CD4-positive, alpha-beta T cell treated with Interleukin-21 for 1 hour (primary cell): ENCODE measurements around the gene NUAK2.
"Not testable (repeated sequence)": the region's sequence is repeated elsewhere in the genome, so short reads cannot be mapped to it uniquely, and the experiment has no call there.

Experiments used
- DNase-seq: peaks from one replicate; pipeline ENCODE4 v3.0.0-alpha.2; 2020

Gene NUAK2

DNA sequence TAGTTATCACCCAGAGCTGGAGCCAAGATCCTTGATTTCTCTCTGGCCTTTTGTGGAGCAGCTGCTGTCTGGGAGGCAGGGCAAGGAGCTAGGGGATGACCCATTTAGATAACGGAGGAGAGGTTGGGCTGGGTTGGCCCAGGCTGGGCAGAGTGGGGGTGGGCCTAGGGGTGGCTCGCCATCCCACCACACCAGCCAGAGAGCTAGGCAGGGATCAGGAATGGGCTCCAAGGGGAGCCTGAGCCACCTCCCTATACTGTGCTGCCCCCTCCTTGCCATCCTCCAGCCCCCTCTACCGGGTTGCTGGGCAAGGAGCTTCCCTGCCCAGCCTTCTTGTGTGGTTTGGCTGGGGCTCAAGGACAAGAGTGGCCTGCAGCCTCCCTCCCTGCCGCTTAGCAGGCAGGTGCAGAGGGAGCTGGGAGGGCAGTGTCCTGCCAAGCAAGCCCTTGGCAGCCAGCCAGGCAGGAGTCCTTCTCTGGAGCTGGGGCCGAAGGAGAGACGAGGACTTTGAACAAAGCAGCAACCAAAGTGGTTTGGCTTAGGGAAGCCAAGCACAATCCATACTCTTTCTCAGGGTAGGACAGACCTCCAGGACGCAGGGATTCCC is 4.1 kb downstream of the NUAK2 start:
- DNase-seq, result no peak

DNA sequence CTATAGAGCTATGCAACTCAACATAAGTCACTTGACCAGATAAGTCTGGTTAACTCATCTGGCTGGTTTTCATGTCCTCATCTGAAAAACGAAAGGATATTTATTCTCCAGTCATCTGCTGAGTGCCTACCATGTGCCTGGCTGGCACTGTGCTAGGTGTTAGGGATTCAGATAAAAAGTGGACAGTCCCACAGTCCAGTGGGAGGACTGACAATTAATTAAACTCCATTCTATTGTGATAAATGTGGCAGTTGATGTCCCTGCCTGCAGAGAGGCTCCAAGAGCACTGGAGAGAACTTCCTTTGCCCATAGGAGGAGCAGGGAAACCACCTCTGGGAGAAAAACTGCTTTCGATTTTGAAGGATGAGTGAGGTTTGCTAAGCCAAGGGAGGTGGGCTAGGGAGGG is 5.4 kb downstream of the NUAK2 start:
- peak; percentile 25 for DNase-seq

DNA sequence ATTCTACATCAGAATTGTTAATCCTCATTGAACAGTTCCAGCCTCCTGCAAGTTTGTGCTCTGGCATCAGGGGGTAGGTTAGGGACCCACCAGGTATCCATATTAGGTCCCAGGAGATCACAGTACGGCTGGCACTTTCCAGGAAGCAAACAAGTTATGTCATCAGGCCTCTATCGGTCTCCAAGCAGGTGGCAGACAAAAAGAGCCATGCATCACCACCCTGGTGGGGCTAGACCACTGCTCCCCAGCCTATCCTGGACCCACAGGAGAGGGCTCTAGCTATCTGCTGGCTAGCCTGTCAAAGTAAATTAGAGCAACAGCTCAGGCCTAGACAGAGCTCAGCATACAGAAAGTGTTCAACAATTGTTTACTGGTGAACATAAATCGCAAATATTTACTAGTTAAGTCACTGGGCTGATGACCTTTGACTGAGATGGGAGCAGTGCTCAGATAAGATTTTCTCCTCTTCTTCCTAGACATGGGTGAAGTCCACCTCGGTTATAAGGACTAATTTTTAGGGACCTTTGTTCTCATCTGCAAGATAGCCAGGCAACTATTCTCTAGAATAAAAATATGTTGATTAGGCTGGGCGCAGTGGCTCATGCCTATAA is 6.4 kb downstream of the NUAK2 start:
- peak; percentile 9 for DNase-seq

DNA sequence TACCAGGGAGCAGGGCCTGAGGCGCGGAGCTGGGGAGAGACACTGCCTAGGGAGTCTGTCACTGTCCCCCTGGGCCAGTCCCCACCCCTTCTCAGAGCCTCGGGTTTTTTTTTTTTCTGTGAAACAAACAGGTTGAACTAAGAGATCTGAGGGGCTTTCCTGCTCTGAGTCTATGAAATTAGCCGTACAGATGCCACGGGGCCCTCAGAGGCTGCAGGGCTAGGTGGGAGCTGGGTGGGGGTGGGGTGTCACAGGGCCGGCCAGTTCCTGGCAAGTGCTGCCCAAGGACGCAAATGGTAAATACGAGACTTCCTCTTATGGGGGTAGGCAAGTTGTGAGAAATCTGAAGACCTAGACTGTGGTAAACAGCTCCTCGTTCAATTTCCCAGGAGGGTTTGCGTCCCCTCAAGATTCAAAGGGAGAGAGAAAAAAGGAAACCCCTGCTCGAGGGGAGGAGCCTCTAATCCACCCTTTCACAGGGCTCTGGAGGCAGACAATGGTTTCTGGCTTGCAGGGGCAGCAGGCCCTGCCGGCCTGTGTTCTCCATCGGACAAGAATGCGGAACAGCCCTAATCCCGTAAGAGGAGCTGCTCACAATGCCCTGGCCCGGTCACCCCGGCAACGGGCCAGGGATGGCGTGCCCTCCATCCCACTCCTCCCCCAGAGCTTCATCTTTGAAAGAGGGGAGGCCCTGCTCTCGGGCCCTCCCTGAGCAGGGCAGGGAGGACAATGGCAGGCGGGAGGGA is 7.8 kb downstream of the NUAK2 start:
- DNase-seq, result peak; percentile 57

DNA sequence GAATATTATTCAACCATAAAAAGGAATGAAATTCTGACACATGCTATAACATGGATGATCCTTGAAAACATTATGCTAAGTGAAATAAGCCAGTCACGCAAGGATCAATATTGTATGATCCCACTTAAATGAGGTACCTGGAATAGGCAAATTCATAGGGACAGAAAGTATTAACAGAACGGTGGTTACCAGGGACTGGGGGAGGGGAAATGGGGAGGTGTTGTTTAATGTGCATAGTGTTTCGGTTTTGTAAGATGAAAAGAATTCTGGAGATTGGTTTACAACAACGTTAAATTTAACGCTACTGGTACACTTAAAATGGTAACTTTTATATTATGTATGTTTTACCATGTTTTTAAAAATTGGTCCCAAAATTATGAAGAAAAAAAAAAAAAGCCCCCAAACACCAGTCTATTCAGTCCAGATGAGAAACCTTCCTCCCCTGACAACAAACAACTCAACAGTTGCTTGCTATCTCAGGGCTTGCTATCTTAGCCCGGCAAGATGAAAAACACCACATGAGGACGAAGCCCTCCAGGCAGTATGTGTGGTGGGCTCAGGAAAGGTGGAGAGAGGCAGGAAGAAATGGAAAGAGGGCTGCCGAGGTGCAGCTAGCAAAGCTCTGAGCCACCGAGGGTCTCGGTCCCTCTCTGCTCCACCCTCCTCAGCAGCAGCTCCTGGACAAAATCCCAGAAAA is 8.5 kb downstream of the NUAK2 start:
- DNase-seq, result no peak

DNA sequence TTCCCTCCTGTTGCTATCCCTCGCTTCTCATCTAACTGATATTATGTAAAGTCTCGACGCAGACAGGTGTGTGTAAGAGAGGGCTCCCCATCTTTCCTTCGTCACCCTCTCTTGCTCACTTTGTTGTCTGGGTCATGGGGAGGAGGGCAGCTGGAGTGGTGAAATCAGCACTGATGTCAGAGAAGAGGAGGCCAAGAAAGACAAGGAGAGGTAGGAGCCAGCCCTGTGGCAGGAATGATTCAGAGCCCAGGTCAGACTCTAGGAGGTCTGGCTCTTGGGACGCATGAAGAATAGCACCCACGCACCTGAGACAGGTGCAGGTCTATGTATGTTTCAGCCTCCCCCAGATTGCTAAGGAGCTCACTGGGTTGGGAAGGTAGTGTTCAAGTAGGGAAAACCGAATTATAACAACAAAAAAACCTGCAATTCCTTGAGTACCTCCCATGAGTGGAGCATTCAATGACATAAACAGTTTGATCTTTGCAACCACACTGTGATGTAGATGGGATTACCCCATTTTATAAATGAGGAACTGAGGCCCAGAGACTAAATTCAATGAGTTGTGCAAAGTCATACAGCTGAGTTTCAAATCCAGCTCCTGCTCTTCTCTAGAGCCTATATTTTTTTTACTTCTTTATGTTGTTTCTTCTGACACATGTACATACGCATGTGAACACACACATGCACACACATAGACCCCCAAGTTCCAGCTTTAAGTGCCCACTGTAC is 10.4 kb downstream of the NUAK2 start:
- no peak for DNase-seq

DNA sequence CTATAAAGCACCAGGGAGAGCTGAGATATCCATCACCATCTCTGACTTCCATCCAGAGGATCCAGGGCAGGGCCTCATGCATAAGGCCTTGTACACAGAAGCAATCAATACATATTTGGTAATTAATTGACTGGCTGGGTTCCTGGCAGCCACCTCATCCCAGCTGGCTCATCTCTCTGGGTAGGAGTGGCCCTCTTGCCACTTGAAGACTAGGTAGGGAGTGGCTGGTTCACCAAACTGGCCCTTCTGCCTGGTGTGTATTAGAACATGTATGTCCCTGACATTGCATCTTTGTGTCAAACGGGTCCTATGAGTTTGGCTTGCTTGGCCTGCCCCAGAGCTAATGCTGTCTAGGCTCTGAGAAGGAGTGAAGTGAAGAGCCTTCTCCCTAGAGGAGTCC is 11.8 kb downstream of the NUAK2 start:
- DNase-seq, result no peak

DNA sequence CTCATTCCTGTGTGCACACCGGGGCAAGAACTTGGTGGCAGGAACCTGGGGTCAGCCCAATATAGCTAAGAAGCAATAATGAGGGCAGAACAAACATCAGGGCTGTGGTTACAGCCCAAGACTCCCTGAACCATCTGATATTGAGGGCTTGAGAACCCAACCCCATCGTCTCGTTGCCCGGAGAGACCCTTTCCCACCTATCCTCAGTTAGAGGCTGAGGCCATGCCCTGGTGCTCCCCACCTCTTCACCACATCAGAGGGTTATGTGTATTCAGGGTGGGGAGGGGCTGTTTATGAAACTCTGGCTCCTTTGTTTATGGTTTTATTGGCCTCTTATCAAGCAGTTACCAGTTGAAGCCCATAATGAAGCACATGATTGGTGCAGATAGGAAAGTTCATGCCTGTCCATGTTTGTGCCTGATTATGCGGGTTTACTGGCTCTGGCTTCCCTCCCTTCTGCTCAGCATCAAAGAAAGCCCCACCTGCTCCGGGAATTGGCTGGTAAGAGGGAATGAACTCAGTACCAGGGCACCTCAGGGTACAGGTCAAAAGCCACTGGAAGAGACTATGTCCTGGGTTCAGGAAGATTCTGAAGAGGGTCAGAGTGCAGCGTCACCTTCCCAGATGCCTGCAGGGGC is 14.5 kb downstream of the NUAK2 start:
- no peak for DNase-seq

DNA sequence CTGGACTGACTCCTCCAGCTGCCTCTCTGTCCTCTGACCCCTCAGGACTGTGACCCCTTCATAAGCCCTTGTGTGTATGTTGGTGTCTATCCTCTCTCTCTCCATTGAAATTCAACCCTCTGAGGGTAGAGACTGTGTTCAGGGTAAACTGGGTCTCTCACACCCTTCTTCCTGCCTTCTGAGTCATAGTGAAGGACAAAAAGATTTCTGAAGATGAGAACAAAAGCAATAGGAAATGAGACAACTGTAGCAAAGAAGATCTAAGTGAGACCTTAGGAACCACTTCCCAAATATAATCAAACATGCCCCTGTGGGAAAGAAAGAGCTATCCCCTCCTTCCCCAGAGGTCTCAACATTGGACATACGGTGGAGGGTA is 16.9 kb downstream of the NUAK2 start:
- DNase-seq, result no peak

DNA sequence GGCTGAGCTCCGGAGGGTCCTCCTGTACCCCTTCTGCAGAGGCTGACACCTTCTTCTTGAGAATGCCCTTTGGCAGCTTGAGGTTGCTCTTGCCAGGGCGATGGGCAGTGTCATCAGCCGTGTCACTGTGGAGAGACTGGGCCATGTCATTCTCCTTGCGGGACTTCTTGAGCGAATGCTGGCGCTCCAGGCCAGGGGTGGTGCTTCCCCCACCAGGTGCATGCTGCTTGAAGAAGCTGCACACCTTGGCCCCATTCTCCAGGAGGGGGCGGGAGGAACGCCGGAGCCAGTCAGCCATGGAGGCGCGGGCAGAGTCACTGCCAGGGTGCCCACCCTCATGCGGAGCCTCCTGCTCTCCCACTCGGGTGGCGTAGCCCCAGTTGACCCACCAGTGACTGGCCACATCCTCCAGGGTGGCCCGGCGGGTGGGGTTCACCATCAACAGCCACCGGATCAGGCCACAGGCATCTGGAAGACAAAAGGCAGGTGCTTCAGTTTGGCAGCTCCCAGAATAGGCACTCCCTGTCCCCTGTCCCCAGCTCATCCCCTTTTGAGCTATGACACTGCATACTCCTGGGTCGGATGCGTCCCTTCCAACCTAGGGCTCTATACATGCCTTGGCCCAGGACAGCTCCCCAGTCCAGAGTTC is 17.4 kb downstream of the NUAK2 start:
- DNase-seq, result no peak

DNA sequence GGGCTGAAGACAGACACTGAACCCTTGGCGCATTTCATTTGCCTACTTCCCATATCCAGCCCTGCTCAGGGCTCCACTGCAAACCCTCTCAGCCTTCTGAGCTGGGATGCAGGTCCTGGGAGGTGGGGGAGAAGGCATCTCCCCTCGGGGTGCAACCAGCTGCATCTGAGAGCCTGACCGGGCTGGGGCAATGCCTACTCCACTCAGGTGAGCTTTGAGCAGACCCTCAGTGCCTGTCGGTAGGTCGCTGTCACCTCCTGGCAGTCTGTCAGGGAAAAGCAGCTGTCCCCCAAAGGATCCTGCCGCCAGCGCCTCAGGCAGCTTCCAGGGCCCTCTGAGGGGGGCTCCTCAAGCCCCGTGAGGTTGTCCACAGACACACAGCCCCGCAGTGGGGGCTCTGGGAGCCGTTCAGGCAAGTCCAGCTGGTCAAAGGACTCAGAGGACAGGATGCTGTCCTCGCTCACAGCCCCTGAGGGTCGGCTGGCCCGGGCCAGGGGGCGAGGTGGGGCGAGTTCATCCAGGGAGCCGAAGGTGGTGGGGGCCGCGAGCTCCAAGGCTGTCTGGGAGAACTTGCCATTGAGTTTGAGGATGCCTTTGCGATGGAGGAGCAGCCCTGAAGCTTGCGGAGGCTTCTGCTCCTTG is 18.2 kb downstream of the NUAK2 start:
- no peak for DNase-seq

DNA sequence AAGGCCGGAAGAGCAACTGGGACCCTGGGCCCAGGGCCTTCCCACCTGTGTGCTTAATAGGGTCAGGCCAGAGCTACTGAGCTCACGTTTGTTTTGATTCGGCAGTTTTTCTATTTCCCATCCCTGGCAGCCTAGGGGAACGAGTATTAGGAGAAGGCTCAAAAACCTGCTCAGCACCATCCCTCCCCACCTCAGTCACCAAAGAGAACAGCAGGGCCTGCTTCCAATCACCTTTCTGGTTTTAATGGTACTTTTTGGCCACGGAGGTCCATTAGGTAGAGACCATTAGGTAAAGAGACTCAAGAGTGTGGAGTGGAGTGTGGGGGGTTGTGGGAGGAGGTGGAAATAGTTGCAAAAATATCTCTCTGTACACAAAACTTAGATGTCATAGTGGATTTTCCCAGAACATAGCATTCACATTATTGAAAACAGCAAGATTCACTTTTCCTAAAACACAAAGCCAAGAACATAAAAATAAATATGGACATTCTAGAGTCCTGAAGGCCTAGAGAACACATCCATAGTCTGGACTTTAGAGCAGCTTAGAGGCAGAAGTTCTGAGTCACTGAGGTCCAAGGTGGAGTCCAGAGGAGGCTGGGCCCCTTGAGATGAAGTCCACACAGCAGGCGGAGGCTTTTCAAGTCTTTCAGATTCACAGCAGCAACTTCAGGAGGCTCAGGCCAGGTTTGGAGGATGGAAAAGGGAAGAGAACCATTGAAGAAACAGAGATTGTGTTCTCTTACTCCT is 19.5 kb downstream of the NUAK2 start:
- DNase-seq, result no peak

DNA sequence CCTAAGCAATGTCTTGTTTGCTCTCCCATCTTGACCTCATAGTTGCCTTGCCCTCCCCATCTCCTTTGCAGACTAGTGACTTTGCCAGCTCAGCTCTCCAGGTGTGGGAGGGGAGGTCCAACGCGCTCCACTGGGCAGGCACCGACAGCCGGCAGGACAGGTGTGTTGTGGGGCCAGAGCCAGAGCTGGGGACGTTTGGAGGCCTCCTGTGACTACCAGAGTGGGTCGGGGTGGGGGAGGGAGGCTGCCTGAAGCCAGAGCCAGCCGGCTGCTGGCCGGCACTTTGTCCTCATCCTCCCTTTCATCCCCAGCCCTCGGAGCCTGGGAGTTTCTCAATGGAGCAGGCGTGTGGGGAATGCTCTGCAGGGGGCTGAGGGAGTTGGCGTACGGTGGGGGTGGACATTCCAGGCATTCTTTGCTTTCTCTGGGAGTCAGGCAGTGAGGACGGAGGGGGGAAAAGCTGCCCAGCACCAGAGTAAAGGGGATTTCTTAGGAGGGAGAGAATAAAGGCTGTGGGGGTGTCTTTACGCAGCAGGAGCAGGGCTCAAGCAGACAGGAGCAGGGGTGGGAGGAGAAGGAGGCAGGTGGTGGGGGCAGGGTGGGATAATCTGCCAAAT is 20.2 kb downstream of the NUAK2 start:
- no peak for DNase-seq

DNA sequence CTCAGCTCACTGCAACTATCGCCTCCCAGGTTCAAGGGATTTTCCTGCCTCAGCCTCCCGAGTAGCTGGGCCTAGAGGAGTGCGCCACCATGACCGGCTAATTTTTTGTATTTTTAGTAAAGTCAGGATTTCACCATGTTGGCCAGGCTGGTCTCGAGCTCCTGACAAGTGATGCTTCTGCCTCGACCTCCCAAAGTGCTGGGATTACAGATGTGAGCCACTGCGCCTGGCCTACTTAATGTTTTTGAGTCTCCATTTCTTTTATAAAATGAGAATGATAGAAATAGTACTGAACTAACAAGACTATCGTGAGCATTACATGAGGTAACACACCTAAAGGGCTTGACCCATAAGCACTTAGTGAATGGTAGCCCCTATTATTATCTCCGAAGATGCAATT is 21.4 kb downstream of the NUAK2 start:
- no peak for DNase-seq

DNA sequence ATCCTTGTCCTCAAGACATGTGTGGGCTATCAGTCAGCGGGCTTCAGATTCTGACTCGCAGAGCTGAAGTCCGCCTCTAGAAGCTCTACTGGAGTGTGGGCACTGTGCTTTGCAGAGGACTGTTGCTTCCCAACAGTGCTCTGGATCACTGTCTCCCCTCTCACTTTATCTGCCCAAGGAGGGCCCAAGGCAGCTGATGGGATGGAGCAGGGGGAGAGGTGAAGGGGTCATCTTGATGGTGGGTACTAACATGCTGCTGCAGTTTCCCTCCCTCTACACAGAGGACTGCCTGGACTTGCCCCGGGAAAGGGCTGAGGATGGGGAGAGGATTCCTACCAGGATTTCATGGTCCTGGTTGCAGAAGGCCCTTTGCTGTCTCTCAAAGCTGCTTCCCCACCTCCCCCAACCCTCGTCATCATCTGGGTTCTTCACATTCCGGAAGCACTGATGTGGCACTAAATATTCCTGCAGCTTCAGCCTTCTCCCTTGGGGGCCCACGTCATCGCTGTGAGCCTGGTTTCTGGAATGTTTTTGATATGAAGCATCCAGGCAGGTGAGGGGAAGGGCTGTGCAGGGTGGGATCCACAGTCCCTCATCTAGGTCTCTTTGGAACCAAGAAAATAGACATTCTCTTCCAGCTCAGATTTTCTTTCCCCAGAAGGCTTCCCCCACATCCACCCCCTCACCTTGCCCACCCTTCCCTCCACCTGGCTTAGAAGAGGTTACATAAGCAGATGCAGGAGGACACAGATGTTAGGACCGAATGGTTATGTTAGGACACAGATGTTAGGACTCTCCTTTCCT is 23.2 kb downstream of the NUAK2 start:
- DNase-seq, result no peak

DNA sequence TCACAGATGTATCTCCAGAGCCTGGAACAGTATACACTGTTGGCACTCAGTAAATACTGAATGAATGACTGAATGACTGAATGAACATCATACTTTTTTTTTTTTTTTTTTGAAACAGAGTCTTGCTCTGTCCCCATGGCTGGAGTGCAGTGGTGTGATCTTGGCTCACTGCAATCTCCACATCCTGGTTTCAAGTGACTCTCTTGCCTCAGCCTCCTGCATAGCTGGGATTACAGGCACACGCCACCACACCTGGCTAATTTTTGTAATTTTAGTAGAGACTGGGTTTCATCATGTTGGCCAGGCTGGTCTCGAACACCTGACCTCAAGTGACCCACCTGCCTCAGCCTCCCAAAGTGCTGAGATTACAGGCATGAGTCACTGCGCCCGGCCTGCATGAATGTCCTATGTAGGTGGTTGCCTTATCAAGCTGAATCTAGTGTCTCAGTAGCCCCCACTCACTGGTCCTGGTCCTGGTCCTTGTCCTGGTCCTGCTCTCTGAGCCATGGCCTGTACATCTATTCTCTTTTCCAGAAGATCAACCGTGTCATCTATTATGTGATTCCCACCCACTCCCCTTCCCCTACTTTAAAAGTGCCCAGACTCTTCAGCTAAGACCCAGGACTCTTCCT is 23.9 kb downstream of the NUAK2 start:
- DNase-seq, result not testable (repeated sequence)

DNA sequence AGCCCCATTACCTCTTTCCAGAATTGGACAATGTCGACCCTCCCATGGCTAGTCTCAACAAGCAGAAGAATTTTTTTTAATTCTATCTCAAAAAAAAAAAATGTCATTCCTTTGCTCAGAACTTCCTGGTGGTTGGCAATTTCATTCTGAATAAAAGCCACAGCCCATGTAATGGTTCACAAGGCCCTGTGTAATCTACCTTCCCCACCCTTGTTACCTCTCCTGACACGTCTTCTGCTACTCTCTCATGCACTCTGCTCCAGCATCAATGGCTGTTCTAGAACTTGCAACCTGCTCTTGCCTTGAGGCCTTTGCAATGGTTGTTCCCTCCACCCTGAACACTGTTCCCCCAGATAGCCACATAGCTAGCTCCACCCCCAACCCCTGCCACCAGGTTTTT is 25.4 kb downstream of the NUAK2 start:
- no peak for DNase-seq

DNA sequence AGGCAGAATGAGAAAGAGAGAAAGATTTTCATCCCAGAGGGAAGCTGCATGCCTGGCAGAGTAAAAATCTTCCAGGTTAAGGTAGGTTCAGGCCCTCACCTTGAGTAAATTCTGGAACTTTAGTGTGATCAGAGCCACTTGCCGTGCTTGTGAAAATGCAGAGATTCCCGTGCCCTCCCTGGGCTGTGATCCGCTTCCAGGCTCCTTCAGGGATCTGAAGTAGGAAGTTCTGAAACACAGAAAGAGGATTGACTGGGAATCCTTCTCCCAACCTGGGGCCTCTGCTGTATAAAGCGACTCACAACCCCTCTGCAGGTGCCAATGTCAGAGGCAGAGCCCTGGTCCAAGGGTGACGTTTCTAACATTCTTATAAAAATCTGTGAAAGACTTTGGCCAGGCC is 26.6 kb downstream of the NUAK2 start:
- DNase-seq, result no peak
